HEK293T (cell line): Measurements from ENCODE around the gene PRR23B.

ENCODE experiments used
- CTCF ChIA-PET: fragments of 350-600 bp; formaldehyde crosslinking; extraction: SDS; loops from one replicate; lab custom pipeline; 2021; ENCODE audit warnings: antibody characterized with exemption, inconsistent platforms; lab: Yijun Ruan, JAX
- POLR2A ChIA-PET: fragments of 350-600 bp; formaldehyde crosslinking; extraction: SDS; loops from one replicate; lab custom pipeline; 2020; ENCODE audit warnings: antibody characterized with exemption, inconsistent platforms; lab: Yijun Ruan, JAX
- DNase-seq: peaks from one replicate; pipeline ENCODE4 v3.0.0; 2012; ENCODE audit warnings: mixed read lengths; ENCODE audit errors: extremely low spot score
- ARNT ChIP-seq: fragments of 450-650 bp; IDR thresholded peaks from 2 replicates; pipeline ENCODE4 v1.6.1; 2017; ENCODE audit warnings: mild to moderate bottlenecking
- BHLHE40 ChIP-seq: fragments of 450-650 bp; IDR thresholded peaks from 2 replicates; pipeline ENCODE4 v1.6.1; 2016; ENCODE audit warnings: mild to moderate bottlenecking, moderate library complexity, borderline replicate concordance
- CTBP1 ChIP-seq: fragments of 450-650 bp; IDR thresholded peaks from 2 replicates; pipeline ENCODE4 v1.6.1; 2016; ENCODE audit warnings: borderline replicate concordance
- ELF4 ChIP-seq: fragments of 450-650 bp; IDR thresholded peaks from 2 replicates; pipeline ENCODE4 v1.6.1; 2017; ENCODE audit warnings: antibody characterized with exemption
- FOXA1 ChIP-seq: fragments of 450-650 bp; IDR thresholded peaks from 2 replicates; pipeline ENCODE4 v1.6.1; 2016; ENCODE audit warnings: mild to moderate bottlenecking
- FOXK2 ChIP-seq: fragments of 450-650 bp; IDR thresholded peaks from 2 replicates; pipeline ENCODE4 v1.6.1; 2016; ENCODE audit warnings: mild to moderate bottlenecking
- FOXM1 ChIP-seq: fragments of 450-650 bp; IDR thresholded peaks from 2 replicates; pipeline ENCODE4 v1.6.1; 2017; ENCODE audit warnings: mild to moderate bottlenecking, borderline replicate concordance
- HDGF ChIP-seq: fragments of 450-650 bp; IDR thresholded peaks from 2 replicates; pipeline ENCODE4 v1.6.1; 2017; ENCODE audit warnings: antibody characterized with exemption, borderline replicate concordance
- L3MBTL2 ChIP-seq: fragments of 450-650 bp; conservative IDR thresholded peaks from 2 replicates; pipeline ENCODE4 v1.6.1; 2016; ENCODE audit warnings: mild to moderate bottlenecking
- LEF1 ChIP-seq: fragments of 450-650 bp; IDR thresholded peaks from 2 replicates; pipeline ENCODE4 v1.6.1; 2017; ENCODE audit warnings: mild to moderate bottlenecking, borderline replicate concordance
- NFRKB ChIP-seq: fragments of 450-650 bp; IDR thresholded peaks from 2 replicates; pipeline ENCODE4 v1.6.1; 2016; ENCODE audit warnings: mild to moderate bottlenecking, moderate library complexity
- PKNOX1 ChIP-seq: fragments of 450-650 bp; IDR thresholded peaks from 2 replicates; pipeline ENCODE4 v1.6.1; 2016
- SP1 ChIP-seq: fragments of 450-650 bp; IDR thresholded peaks from 2 replicates; pipeline ENCODE4 v1.6.1; 2017
- SUZ12 ChIP-seq: fragments of 450-650 bp; IDR thresholded peaks from 2 replicates; pipeline ENCODE4 v1.6.1; 2016; ENCODE audit warnings: mild to moderate bottlenecking
- TARDBP ChIP-seq: fragments of 450-650 bp; IDR thresholded peaks from 2 replicates; pipeline ENCODE4 v1.6.1; 2016
- ZNF384 ChIP-seq: fragments of 450-650 bp; IDR thresholded peaks from 2 replicates; pipeline ENCODE4 v1.6.1; 2016

The PRR23B gene

GRCh38 chr3:139006051-139006716 lies 14.5 kb downstream of the PRR23B start, which contains the start of gene PRR23A:
TSS of gene PRR23A (minus strand) at chr3:139006268. CDS start at chr3:139006268, 0 bp downstream.
- CTCF ChIA-PET, result no interaction called here
- POLR2A ChIA-PET, result no interaction called here
- TF ChIP-seq FOXK2, result no peak
- TF ChIP-seq SUZ12, result no peak
- TF ChIP-seq CTBP1, result no peak
- TF ChIP-seq LEF1, result no peak
- TF ChIP-seq NFRKB, result no peak
- TF ChIP-seq HDGF, result no peak
- no peak for TF ChIP-seq ARNT
- no peak for TF ChIP-seq SP1
- no peak for DNase-seq

GRCh38 chr3:139005356-139005993 lies 15.3 kb downstream of the PRR23B start:
- POLR2A ChIA-PET, result no interaction called here
- TF ChIP-seq L3MBTL2 (no peak), SUZ12 (no peak), BHLHE40 (no peak), TARDBP (no peak), FOXM1 (no peak)
- no peak for DNase-seq
- CTCF ChIA-PET, result no interaction called here

- no peak for DNase-seq
- TF ChIP-seq BHLHE40 (no peak), HDGF (no peak), PKNOX1 (no peak), LEF1 (no peak), NFRKB (no peak), TARDBP (no peak), ZNF384 (no peak), L3MBTL2 (no peak), FOXA1 (no peak), CTBP1 (no peak), FOXK2 (no peak), ELF4 (no peak), FOXM1 (no peak), SP1 (no peak), ARNT (no peak), SUZ12 (no peak)
- POLR2A ChIA-PET, result no interaction called here
- CTCF ChIA-PET, result no interaction called here
Measured at GRCh38 chr3:138995706-138996105, 25.0 kb downstream of the PRR23B start.

GRCh38 chr3:138987181-138987580 lies 33.5 kb downstream of the PRR23B start:
- POLR2A ChIA-PET, result no interaction called here
- CTCF ChIA-PET, result interaction anchor here (0.9 kb wide), 1 partner anchor 72 kb away, joined by 3 read pairs; no protein-coding TSS in a partner anchor
- TF ChIP-seq SUZ12 (no peak), L3MBTL2 (no peak), SP1 (no peak), LEF1 (no peak), FOXK2 (no peak), ELF4 (no peak), CTBP1 (no peak), PKNOX1 (no peak), ZNF384 (no peak), HDGF (no peak), NFRKB (no peak), BHLHE40 (no peak), FOXA1 (no peak), ARNT (no peak), TARDBP (no peak), FOXM1 (no peak)
- no peak for DNase-seq

GRCh38 chr3:138985932-138986331 lies 34.8 kb downstream of the PRR23B start:
- CTCF ChIA-PET, result no interaction called here
- POLR2A ChIA-PET, result no interaction called here
- TF ChIP-seq LEF1, result no peak
- no peak for TF ChIP-seq SP1
- no peak for TF ChIP-seq ELF4
- TF ChIP-seq BHLHE40, result no peak
- TF ChIP-seq SUZ12, result no peak
- TF ChIP-seq PKNOX1, result no peak
- no peak for TF ChIP-seq TARDBP
- TF ChIP-seq HDGF, result no peak
- TF ChIP-seq NFRKB, result no peak
- no peak for TF ChIP-seq L3MBTL2
- TF ChIP-seq FOXK2, result no peak
- TF ChIP-seq ZNF384, result no peak
- DNase-seq, result no peak

GRCh38 chr3:138984816-138985215 lies 35.9 kb downstream of the PRR23B start:
- CTCF ChIA-PET, result no interaction called here
- TF ChIP-seq FOXA1 (no peak), NFRKB (no peak), SP1 (no peak), L3MBTL2 (no peak), TARDBP (no peak), FOXK2 (no peak), CTBP1 (no peak), FOXM1 (no peak)

More at GRCh38 chr3:138984816-138985215, 35.9 kb downstream of the PRR23B start:
- no peak for DNase-seq
- POLR2A ChIA-PET, result no interaction called here
